GM19452 (cell line): ENCODE data around the gene PTPN6.
A peak's percentile ranks its signal among the peaks of the same experiment; 100 is the strongest.

Source experiments
- ATAC-seq: cut with Tn5 transposase; IDR thresholded peaks from one replicate; pipeline ENCODE4 v1.9.1; 2021; ENCODE audit not compliant: unreplicated experiment

The PTPN6 gene

DNA sequence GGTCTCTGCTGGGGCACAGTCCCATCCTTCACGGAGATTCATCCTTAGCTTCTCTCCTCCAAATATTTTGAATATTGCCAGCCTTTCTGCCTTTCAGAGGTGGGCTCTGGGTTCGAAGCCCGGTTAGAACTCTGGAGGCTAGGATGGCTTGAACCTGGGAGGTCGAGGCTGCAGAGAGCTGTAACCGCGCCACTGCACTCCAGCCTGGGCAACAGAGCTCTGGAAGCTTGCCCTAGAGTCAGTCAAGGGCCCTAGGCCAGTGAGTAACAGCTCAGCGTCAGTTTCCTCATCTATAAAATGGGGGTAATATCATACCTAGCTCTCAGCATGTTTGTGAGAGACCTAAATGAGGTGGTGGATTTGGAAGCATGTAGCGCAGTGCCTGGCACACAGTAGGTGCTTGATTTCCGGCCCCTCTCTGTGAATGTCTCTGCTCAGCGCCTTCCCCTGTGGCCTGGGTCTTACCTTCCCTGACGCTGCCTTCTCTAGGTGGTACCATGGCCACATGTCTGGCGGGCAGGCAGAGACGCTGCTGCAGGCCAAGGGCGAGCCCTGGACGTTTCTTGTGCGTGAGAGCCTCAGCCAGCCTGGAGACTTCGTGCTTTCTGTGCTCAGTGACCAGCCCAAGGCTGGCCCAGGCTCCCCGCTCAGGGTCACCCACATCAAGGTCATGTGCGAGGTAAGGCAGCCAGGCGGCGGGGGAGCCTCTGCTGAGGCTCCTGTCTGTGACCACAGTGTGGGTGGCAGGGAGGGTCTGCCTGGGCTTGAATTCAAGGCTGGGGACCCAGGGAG lies 3.4 kb downstream of the PTPN6 start:
- no peak for ATAC-seq

DNA sequence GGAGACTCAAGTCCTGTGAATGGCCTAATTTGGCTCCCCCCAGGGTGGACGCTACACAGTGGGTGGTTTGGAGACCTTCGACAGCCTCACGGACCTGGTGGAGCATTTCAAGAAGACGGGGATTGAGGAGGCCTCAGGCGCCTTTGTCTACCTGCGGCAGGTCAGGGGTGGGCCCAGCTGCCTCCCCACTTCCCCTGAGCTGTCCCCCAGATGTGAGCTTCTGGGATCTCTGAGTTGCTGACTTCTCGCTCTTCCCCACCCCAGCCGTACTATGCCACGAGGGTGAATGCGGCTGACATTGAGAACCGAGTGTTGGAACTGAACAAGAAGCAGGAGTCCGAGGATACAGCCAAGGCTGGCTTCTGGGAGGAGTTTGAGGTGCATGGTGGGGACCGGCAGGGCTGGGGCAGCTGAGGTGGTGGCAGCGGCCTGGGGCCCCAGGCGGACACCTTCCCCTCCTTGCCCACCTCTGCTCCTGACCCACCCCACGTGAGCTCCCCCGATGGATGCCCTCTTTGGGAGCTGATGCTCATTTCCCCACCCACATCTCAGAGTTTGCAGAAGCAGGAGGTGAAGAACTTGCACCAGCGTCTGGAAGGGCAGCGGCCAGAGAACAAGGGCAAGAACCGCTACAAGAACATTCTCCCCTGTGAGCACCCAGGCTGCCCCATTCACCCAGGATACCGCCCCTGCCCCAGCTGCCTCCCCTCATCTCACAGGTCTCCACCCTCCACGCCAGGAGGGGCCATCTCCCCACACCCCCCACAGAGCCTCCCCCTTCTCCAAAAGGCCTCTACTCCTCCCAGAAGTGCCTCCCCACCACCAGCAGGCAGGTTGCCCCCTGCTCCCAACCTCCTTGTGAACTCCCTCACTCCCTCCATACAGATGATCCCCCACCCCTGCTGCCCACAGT lies 4.2 kb downstream of the PTPN6 start:
- ATAC-seq = no peak

DNA sequence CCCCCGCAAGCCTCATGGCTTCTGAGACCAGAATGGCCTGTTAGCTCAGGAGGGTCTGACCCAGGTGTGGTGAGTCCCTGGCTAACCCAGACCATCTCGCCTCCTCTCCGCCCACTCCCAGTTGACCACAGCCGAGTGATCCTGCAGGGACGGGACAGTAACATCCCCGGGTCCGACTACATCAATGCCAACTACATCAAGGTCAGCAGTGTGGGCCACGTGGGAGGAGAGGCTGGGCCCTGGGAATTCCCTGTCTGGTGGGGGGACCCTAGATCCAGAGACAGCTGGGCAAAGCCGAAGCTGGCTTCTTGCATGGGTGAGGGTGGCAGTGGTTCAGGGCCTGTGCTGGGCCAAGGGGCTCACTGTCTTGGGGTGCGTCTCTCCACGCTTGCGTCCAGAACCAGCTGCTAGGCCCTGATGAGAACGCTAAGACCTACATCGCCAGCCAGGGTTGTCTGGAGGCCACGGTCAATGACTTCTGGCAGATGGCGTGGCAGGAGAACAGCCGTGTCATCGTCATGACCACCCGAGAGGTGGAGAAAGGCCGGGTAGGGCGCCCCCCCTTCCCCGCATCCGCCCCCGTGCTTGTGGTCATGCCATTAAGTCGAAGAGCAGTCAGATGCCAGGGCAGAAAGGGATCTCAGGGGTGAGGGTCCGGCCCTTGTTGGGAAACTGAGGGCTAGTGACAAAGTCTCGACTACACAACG lies 5.0 kb downstream of the PTPN6 start:
- no peak for ATAC-seq

- no peak for ATAC-seq
These were observed 6.1 kb downstream of the PTPN6 start for GRCh38 chr12:6957151-6957701.

DNA sequence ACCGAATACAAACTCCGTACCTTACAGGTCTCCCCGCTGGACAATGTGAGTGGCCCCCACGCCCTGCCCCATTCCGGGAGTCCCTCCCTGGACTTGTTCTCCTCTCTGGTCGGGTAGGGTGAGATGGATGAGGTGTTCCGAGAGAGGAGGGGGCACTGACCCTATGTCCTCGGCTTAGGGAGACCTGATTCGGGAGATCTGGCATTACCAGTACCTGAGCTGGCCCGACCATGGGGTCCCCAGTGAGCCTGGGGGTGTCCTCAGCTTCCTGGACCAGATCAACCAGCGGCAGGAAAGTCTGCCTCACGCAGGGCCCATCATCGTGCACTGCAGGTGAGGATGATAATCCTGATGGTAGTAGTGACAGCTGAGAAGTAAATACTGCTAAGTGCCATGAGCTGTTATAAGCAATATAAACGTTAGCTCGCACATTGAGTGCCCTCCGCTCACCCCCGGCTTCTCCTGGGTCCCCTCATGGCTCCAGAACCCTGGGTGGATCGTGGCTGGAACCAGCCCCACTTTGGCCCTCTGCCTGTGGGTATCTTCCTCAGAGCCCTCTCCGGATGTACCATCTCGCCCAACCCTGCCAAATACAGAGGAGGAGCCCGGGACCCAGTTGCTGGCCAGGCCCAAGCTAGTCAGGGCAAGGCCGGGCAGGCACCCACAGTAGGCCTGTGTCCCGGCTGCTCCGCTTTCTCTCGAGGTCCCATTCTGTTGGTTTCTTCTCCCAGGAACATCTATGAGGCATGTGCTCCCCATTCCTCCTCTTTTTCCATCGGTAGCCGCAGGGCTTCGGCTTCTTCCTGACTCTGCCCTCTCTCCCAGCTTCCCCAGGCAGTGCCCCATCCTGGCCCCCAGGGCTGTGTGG lies 6.8 kb downstream of the PTPN6 start:
- no peak for ATAC-seq

GRCh38 chr12:6958609-6959057 lies 7.5 kb downstream of the PTPN6 start:
- no peak for ATAC-seq

DNA sequence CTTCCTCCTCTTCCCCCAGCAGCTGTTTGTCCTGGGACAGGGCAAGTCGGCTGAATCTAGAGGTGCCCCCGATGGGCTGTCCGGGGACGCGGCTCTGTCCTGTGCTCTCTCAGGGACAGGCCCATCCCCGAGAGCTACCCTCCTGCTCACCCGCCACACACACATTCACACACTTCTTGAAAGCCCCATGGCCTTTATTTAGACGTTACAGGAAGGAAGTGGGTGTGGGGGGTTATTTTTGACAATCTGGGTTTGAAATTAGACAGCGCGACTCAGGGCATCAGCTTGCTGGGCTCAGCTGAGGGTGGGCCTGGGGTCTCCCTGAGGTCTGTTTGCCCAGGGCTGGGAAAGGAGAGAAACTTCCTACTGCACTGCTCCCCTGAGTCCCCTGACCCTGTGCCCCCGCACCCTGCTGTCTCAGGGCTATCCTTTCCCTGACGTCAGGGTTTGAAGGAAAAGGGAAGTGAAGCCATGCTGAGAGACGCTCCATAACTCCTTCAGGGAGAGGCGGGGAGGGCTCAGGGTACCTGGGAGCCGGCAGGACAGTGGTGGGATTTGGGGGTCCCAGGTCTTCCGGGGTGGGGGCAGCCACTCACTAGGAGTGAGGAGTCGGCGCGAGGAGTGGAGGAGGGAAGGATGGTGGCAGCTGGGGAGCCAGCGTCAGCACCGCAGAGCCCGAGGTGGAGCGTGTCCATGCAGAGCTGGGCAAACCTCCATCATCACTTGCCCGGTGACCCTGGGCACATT lies 8.1 kb downstream of the PTPN6 start:
- peak; percentile 41 for ATAC-seq

DNA sequence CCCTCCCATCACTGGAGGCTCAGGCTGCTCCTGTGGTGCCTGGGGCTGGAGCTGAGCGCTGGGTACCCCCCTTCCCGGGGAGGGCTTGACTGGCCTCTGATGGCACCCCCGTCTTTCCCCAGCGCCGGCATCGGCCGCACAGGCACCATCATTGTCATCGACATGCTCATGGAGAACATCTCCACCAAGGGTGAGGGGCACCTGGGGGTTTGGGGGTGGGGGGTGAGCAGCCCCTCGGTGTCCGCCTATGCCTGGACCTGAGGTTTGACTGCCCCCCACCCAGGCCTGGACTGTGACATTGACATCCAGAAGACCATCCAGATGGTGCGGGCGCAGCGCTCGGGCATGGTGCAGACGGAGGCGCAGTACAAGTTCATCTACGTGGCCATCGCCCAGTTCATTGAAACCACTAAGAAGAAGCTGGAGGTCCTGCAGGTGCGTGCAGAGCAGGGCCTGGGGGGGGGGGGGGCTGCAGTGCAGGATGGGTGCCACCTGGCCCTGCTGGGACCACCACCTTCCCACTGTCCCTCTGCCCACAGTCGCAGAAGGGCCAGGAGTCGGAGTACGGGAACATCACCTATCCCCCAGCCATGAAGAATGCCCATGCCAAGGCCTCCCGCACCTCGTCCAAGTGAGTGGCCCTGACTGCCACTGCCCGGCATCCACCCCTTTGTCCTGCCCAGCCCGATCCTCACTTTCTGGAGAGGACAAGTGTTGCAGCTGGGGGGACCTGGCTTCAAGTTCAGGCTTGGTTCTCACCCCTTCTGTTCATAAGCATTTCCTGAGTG lies 8.8 kb downstream of the PTPN6 start:
- no peak for ATAC-seq

- no peak for ATAC-seq
These were observed 9.6 kb downstream of the PTPN6 start for GRCh38 chr12:6960593-6961277.

GRCh38 chr12:6961278-6961694 lies 10.1 kb downstream of the PTPN6 start:
- no peak for ATAC-seq

DNA sequence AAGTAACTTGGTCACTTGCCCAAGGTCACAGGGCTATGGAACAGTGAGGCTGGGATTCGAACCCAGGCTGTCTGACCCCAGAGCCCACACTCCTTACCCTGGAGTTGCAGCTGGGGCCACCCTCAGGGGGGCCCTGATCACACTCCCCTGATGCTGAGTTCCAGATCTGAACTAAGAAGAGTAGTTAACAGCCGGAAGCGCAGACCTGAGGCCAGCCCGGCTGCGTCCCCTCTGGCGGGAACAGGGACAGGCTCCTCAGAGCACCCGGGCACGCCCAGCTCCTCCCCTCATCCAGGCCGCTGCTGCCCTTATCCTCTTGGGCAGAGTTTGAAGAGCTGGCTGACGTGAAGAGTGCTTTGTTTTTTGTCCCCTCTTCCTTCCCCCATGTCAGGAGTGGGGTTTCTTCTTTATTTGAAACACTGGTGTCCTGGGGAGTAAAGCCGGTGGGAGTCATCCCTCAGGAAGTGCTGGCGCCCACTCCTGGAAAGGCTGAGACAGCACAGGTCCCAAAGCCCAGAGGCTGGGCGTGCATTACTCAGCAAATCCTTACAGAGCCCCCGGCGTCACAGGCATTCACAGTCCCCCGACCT lies 10.6 kb downstream of the PTPN6 start:
- no peak for ATAC-seq

GRCh38 chr12:6962285-6963015 lies 11.3 kb downstream of the PTPN6 start:
- ATAC-seq = no peak

- ATAC-seq = no peak
These were observed 12.0 kb downstream of the PTPN6 start for GRCh38 chr12:6963016-6963731.

- ATAC-seq = no peak
These were observed 12.7 kb downstream of the PTPN6 start for GRCh38 chr12:6963791-6964413.

DNA sequence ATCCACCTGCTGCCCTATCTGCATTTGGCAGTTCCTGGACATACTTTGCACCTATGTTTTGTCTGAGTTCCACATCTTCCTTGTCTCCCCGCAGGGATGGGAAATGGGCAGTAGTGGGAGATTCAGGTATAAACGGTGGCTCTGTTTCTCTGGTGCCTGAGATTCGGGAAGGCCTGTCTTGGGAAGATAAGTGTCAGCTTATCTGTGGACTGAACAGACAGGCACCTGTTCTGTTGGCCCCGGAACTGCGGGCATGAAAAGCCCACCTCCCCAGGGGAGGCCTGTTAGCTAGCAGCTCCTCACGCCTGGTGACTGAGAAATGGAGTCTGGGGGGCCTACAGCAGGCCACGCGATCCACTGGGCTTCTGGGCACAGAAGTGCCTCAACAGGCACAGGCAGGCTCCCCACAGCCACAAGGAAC lies 13.5 kb downstream of the PTPN6 start:
- ATAC-seq = no peak
